Measurements from ENCODE around the gene OR52E8.

OR52E8 gene

GRCh38 chr11:5857590-5857989, at the start of gene OR52E8:
Gene OR52E8, minus strand, starts transcription at chr11:5857690. Its CDS starts 0 bp downstream, at chr11:5857690.
- DNase-seq (ENCODE audit: low read depth), result no peak

GRCh38 chr11:5899534-5899933, 42.0 kb upstream of the OR52E8 start:
- DNase-seq (ENCODE audit: low read depth), result no peak

GRCh38 chr11:5892908-5893307, 35.4 kb upstream of the OR52E8 start, which contains the start of gene OR52E5:
Gene OR52E5, plus strand, starts transcription at chr11:5893208. Its CDS starts 7,569 bp downstream, at chr11:5900777.
- no peak for DNase-seq (ENCODE audit: low read depth)

GRCh38 chr11:5891216-5891800, 33.8 kb upstream of the OR52E8 start:
- no peak for DNase-seq (ENCODE audit: low read depth)

GRCh38 chr11:5887661-5888060, 30.2 kb upstream of the OR52E8 start:
- DNase-seq (ENCODE audit: low read depth), result no peak

- no peak for DNase-seq (ENCODE audit: low read depth)
Measured at GRCh38 chr11:5887172-5887571, 29.7 kb upstream of the OR52E8 start.

- DNase-seq (ENCODE audit: low read depth), result no peak
Measured at GRCh38 chr11:5881756-5882155, 24.3 kb upstream of the OR52E8 start.

GRCh38 chr11:5880329-5880728, 22.8 kb upstream of the OR52E8 start, which contains the start of gene OR52E4:
Gene OR52E4, plus strand, starts transcription at chr11:5880629. Its CDS starts 3,664 bp downstream, at chr11:5884293.
- DNase-seq (ENCODE audit: low read depth), result no peak

GRCh38 chr11:5878564-5878963, 21.1 kb upstream of the OR52E8 start:
- DNase-seq (ENCODE audit: low read depth), result no peak

- no peak for DNase-seq (ENCODE audit: low read depth)
Measured at GRCh38 chr11:5865826-5866225, 8.3 kb upstream of the OR52E8 start.

GRCh38 chr11:5851002-5851401, 6.5 kb downstream of the OR52E8 start:
- no peak for DNase-seq (ENCODE audit: low read depth)

- DNase-seq (ENCODE audit: low read depth), result peak; percentile 49
Measured at GRCh38 chr11:5847711-5848110, 9.8 kb downstream of the OR52E8 start.

- DNase-seq (ENCODE audit: low read depth), result no peak
Measured at GRCh38 chr11:5846701-5847100, 10.8 kb downstream of the OR52E8 start.

GRCh38 chr11:5841797-5842196, 15.7 kb downstream of the OR52E8 start, which contains the start of gene OR52E6:
Gene OR52E6, minus strand, starts transcription at chr11:5841897. Its CDS starts 0 bp downstream, at chr11:5841897.
- DNase-seq (ENCODE audit: low read depth), result no peak

- no peak for DNase-seq (ENCODE audit: low read depth)
Measured at GRCh38 chr11:5837695-5838094, 19.8 kb downstream of the OR52E8 start.

GRCh38 chr11:5833446-5833845, 24.0 kb downstream of the OR52E8 start:
- no peak for DNase-seq (ENCODE audit: low read depth)

- no peak for DNase-seq (ENCODE audit: low read depth)
Measured at GRCh38 chr11:5831196-5831829, 26.2 kb downstream of the OR52E8 start.

GRCh38 chr11:5818245-5818886, 39.1 kb downstream of the OR52E8 start:
- DNase-seq (ENCODE audit: low read depth), result no peak

- no peak for DNase-seq (ENCODE audit: low read depth)
Measured at GRCh38 chr11:5815534-5815933, 42.0 kb downstream of the OR52E8 start.

GRCh38 chr11:5809905-5810795, 47.3 kb downstream of the OR52E8 start:
- DNase-seq (ENCODE audit: low read depth), result peak; percentile 45

- no peak for DNase-seq (ENCODE audit: low read depth)
Measured at GRCh38 chr11:5809122-5809519, 48.4 kb downstream of the OR52E8 start.

- peak; percentile 11 for DNase-seq (ENCODE audit: low read depth)
Measured at GRCh38 chr11:5808500-5809121, 48.9 kb downstream of the OR52E8 start, which contains the start of gene OR52N2. Gene OR52N2, plus strand, starts transcription at chr11:5808924. Its CDS starts 11,412 bp downstream, at chr11:5820336.
